ENCODE data around the gene NRL.

DNA sequence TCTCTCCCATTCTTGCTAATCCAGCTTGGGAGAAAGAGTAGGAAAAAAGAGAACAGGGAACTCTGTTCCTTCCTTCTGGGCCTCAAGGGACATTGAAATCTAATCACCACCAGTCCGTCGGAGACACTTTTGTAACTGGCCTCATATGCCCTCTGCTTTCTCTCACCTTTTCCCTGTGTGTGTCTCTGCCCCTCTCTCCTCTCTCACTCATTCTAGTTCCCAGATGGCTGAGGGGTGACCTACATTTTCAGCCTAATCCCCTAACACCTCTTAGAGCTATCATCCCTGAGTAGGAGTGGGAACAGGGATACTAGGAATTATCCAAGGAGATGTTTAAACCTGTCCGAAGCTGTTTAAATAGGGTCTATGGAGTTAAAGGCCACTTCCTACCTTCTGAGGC lies 29.5 kb downstream of the NRL start:
- TF ChIP-seq, protein P1, sequence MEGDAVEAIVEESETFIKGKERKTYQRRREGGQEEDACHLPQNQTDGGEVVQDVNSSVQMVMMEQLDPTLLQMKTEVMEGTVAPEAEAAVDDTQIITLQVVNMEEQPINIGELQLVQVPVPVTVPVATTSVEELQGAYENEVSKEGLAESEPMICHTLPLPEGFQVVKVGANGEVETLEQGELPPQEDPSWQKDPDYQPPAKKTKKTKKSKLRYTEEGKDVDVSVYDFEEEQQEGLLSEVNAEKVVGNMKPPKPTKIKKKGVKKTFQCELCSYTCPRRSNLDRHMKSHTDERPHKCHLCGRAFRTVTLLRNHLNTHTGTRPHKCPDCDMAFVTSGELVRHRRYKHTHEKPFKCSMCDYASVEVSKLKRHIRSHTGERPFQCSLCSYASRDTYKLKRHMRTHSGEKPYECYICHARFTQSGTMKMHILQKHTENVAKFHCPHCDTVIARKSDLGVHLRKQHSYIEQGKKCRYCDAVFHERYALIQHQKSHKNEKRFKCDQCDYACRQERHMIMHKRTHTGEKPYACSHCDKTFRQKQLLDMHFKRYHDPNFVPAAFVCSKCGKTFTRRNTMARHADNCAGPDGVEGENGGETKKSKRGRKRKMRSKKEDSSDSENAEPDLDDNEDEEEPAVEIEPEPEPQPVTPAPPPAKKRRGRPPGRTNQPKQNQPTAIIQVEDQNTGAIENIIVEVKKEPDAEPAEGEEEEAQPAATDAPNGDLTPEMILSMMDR (IDR thresholded peaks at IDR 0.05; ENCODE audit: insufficient read depth, low read depth, low read length) = no peak
- TF ChIP-seq EZH2 (IDR thresholded peaks at IDR 0.05; ENCODE audit: insufficient read depth, low read length) = no peak
